Activated CD8-positive, alpha-beta memory T cell treated with anti-CD3 and anti-CD28 coated beads, Interleukin-2, amount 50 U/mL, for 4 hours (primary cell): ENCODE results near the gene PTEN.
"Not testable (repeated sequence)": the region's sequence is repeated elsewhere in the genome, so short reads cannot be mapped to it uniquely, and the experiment has no call there.

Source experiments
- DNase-seq: peaks from one replicate; pipeline ENCODE4 v3.0.0-alpha.2; 2020

Gene PTEN

DNA sequence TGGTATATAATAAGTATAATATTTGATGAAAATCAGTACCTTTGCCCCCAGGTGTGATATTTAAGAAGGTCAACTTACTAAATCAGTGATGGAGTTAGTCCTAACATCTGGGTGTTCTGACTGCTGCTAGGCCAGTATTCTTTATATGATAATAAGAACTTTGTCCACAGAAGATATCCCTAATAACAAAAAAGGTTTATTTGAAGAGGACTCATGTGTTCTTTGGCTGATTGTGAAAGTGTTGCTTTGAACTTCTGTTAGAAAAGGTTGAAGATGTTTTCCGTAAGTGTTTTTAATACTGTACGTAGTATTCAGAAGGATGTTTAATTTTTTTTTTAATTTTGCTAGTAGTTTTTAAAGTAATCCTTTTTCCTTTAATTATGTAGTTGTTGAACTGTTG lies 10.2 kb downstream of the PTEN start:
- DNase-seq, result no peak

DNA sequence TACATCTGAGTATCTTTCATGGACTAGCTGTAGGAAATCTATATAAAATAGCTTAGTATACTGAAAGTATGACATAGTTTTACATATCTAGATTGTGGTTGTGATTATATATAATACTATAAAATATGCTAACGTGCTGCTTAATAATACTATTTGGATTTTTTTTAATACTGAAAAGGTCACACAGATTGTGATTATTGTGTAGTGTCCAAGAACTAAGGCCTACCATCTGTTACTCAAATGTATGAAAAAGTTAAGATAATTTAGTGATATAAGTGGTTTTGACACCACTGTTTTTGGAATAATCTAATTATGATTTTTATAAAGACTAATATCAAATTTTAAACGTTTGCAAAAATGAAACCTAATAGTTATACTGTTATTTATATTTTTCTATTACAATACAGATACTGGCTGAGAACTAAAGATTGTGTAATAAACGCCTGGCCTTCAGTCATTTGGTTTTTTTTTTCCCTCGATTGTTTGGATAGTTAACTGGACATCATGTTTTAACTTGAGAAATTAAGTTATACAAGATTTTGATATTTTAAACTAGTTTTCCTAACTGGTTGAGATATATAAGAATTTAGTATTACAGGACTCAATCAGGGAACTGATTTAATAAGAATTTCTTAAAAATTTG lies 12.6 kb downstream of the PTEN start:
- no peak for DNase-seq

GRCh38 chr10:87878664-87879459 lies 15.4 kb downstream of the PTEN start:
- no peak for DNase-seq

DNA sequence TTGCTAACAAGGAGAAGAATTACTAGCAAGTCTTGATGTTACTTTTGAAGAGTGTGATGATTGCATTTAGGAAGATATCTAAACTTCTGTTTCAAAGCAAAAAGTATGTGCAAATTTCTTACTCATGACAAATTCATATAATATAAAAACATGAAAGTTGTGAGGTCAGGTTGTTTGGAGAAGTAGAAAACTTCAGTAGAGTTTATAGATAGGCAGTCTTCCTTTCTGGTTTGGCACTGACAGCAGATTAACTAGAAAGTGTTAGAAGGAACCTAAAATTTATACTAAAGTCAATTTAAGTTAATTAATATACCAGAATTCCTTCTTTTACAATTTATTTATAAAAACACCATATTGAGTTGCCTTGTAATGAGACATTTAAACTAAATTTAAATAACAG lies 16.9 kb downstream of the PTEN start:
- no peak for DNase-seq

DNA sequence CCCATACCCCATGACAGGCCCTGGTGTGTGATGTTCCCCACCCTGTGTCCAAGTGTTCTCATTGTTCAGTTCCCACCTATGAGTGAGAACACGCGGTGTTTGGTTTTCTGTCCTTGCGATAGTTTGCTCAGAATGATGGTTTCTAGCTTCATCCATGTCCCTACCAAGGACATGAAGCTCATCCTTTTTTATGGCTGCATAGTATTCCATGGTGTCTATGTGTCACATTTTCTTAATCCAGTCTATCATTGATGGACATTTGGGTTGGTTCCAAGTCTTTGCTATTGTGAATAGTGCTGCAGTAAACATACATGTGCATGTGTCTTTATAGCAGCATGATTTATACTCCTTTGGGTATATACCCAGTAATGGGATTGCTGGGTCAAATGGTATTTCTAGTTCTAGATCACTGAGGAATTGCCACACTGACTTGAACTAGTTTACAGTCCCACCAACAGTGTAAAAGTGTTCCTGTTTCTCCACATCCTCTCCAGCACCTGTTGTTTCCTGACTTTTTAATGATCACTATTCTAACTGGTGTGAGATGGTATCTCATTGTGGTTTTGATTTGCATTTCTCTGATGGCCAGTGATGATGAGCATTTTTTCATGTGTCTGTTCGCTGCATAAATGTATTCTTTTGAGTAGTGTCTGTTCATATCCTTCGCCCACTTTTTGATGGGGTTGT lies 18.1 kb downstream of the PTEN start:
- not testable (repeated sequence) for DNase-seq

DNA sequence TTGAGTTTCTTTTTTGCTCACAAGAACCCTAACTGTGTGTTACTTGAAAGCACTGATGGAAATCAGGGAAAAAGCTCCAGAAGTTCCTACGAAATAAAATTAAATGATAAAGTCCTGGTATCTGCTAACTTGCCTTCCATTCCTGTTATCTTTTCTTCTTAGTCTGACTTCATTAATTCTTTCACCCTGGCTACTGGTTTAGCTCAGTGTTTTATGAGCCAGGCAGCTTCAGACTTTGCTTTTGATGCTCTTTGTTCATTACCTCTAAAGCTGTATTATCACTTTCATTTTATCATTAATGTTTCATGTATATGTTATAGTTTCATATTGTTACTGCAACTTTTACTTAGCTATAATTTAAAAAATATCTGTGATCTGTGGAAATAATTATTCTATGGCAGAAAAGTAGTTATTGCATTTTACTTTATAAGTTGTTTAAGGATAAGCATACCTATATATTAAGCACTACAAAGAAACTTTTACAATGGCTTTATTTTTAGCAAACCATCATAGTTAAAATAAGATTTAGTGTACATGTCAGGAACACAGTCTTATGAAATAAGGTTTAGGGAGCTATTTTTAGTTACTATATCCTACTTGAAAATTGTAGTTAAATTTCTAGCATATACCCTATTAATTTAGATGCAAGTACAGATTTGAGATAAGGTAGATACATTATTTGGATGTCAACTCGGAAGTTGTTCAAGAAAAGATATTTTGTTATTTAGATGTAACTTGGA lies 19.3 kb downstream of the PTEN start:
- no peak for DNase-seq

GRCh38 chr10:87886635-87887034 lies 23.2 kb downstream of the PTEN start:
- DNase-seq, result no peak

- no peak for DNase-seq
Observed at GRCh38 chr10:87887146-87887545, 23.7 kb downstream of the PTEN start.

DNA sequence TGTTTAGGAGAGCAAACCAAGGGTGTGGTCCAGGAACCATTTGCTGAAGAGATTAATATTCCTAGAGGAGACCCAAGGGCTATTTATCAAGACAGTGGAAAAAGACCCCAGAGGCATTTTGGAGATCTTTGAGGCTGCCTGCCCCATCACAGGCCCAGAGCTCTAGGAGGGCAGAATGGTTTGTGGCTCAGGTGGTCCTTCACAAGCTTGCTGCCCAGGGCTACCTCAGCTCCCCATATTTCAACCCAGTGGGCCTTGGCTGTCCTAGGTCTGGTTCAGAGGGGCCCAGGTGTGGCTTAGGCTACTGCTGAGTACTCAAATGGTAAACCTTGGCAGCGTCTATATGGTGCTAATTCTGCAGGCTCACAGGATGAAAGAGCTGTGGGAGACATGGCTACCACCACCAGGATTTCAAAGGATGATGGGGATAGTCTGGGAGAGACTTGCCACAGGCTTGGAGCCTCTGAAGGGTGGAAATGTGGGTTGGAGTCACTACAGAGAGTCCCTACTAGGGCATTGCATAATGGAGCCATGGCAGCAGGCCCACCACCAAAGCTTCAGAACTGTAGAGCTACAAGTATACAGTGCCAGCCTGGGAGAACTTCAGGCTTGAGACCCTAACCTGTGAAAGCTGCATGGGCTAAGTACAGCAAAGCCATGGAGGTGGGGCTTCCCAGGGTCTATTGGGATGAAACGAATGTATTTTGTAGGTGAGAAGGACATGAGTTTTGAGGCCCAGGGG lies 24.3 kb downstream of the PTEN start:
- DNase-seq, result no peak

GRCh38 chr10:87895430-87895829 lies 32.0 kb downstream of the PTEN start:
- DNase-seq, result no peak

GRCh38 chr10:87896216-87896615 lies 32.8 kb downstream of the PTEN start:
- DNase-seq, result no peak

GRCh38 chr10:87897957-87898356 lies 34.5 kb downstream of the PTEN start:
- DNase-seq, result not testable (repeated sequence)

- DNase-seq, result not testable (repeated sequence)
Observed at GRCh38 chr10:87903396-87903795, 40.0 kb downstream of the PTEN start.

DNA sequence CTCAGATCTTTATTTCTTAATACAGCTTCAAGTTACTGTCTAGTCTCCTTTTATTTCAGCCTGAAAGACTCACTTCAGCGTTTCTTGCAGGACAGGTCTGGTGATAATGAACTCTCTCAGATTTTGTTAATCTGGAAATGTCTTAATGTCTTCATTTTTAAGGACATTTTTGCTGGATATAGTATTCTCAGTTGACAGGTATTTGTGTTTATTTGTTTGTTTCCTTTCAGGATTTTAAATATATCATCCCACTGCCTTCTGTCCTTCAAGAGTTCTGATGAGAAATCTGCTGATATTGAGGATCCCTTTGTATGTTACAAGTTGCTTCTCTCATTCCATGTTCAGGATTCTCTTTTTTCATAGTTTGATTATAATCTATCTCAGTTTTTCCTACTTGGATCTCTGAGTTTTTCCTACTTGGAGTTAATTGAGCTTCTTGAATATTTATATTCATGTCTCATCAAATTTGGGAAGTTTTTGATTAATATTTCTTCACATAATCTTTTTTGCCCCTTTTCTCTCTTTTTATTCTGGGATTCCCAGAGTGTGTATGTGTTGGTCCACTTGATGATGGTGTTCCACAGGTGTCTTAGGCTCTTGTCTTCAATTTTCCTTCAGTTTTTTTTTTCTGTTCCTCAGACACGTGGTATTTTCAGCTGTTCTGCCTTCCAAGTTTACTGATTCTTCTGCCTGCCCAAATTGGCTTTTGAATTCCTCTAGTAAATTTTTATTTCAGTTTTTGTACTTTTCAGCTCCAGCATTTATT lies 49.9 kb downstream of the PTEN start:
- no peak for DNase-seq

DNA sequence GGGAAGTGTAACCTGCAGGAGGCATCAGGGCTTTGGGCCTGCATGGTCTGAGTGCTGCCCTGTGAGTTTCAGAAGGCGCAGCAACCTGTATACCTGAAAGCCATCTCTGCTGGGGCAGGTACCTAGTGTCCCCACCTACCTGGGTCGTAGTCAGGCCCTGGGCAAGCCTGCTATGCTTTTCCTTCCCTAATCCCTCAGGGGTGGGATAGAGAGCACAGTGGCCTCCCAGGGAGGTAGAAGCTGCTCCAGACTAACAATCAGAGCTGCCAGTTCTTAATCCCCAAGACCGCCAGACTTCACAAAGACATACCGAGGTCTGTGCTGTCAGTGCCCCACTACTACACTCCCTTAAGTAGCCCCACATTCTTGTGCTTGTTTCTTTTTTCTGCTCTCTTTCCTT lies 52.0 kb downstream of the PTEN start:
- DNase-seq, result no peak

GRCh38 chr10:87915989-87916388 lies 52.6 kb downstream of the PTEN start:
- DNase-seq, result no peak

DNA sequence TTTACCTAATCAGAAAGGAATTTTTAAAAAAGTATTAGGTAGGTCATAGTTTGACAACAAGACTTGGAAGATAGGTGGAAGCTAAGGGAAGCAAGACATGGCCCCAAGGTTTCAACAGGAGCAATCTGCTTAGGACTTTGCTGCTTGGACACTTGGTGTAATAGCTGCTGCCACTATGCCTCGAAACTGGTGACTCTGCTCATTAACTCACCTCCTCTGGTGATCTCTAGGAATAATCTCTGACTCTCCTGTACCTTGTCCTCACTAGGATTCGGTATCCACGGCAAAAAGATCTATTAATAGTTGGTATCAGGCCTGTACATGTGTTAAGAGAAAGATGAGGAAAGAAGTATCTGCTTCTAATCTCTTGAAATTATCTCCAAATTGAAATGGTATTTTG lies 53.1 kb downstream of the PTEN start:
- no peak for DNase-seq

DNA sequence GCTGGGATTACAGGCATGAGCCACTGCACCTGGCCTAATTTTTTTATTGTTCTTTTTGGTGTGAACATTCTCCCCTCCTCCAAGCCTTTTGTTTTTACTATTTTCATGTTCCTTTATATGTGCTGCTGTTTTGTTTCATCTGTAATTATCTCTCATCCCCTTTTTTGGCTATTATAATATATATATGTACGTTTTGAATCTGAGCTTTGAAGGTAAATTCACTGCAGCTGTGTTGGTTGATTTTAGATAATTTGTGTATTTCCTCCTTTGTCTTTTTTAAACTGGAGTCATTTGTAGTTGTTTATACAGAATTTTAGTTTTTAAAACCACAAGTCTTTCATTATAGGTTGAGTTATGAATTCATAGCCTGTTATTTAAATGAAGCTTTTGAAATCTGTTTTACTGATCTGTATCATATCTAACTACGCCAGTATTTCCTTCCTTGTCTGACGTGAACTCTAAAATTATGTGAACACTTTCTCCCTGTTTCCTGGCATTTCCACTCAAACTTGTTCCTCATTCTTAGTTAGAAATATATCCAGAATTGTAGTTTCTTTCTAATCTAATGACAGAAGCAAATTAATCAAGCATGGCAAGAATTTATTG lies 54.9 kb downstream of the PTEN start:
- no peak for DNase-seq

GRCh38 chr10:87920538-87920937 lies 57.1 kb downstream of the PTEN start:
- no peak for DNase-seq

GRCh38 chr10:87921931-87922688 lies 58.7 kb downstream of the PTEN start:
- DNase-seq, result no peak

- DNase-seq, result no peak
Observed at GRCh38 chr10:87923233-87923632, 59.8 kb downstream of the PTEN start.
